ENCODE data around the gene HMG20A.
"Not testable (repeated sequence)": the region's sequence is repeated elsewhere in the genome, so short reads cannot be mapped to it uniquely, and the experiment has no call there.

Gene HMG20A

GRCh38 chr15:77406846-77407245 lies 13.8 kb upstream of the HMG20A start:
- no peak for DNase-seq (ENCODE audit: low spot score)

GRCh38 chr15:77409259-77410156 lies 11.2 kb upstream of the HMG20A start:
- DNase-seq (ENCODE audit: low spot score), result no peak

GRCh38 chr15:77410157-77410500 lies 10.6 kb upstream of the HMG20A start:
- DNase-seq (ENCODE audit: low spot score), result not testable (repeated sequence)

DNA sequence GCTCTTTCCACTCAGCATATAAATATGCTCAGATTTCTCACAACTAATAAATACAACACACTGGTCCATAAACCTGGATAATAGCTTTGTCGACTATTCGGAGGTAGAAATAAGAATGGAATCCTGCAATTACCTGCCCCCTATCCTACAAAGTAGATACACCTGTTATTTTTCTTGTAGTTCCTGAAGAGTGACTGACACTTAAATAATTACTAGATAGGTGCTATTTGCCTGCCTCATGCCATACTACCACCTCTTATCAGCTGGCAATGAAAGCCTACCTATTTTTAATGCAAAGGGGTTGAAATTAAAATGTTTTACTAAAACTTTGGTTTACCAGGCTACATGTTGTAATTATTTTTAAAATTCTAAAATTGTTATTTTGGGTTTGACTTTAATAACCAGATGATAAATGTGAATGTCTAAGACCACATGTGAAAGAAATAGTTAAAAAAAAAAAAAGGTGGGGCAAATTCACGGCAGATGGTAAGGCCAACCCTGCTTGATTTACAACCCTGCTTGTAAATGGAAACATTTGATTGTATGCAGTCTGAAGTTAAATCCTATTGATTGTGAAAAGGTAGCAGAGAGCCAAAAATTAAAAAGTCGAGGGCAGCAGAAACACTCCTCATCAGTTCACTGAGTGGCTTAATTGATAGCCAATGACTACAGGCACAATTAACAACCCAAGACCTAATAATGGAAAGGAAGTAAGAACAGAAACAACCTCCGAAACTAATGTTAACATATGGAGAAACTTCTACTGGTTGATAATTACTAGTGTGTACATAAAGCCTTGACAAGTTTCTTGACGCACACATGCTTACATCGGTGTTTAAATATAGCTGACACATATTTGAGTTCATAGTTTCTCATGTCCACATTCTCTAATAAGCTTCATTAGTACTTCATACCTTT lies 9.7 kb upstream of the HMG20A start:
- DNase-seq (ENCODE audit: low spot score), result no peak

DNA sequence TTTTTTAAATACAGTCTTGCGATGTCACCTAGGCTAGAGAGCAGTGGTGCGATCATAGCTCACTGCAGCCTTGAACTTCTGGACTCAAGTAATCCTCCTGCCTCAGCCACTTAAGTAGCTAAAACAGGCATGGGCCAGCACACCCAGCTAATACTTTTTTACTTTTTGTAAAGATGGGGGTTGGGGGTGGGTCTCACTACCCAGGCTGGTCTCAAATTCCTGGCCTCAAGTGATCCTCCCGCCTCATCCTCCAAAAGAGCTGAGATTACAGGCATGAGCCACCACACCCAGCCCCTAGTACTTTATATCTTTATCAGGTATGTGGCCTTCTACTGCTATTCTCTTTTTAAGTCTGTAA lies 9.1 kb upstream of the HMG20A start:
- DNase-seq (ENCODE audit: low spot score), result no peak

DNA sequence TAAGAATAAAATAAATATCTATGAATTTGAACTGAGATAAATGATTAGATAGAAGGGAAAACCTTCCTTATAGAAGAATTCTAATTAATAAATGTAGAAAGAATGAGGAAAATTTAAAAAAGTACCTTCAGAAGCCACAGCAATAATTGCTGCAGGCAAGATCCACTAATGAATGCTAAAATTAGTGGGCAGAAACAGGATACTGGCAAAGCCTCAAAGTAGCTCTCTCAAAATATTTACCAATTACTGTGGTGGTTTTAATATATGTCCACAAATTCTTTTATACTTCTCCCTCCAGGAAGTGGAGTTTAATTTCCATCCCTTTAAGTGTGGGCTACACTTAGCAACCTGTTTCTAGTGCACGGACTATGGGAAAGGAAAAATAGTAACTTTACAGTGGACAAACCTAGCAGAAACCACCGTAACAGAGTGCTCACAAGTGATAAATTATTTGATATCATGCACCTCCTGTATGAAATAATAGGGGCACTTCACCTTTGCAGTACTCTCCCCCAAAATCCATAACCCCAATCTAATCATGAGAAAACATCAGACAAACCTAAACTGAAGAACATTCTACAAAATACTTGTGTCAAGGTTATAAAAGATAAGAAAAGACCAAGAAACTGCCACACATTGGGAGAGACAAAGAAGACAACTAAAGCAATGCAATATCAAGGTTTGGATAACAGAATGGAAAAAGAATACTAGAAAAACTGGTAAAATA lies 7.6 kb upstream of the HMG20A start:
- DNase-seq (ENCODE audit: low spot score), result no peak

- no peak for DNase-seq (ENCODE audit: low spot score)
These were observed 6.9 kb upstream of the HMG20A start for GRCh38 chr15:77413699-77414349.

DNA sequence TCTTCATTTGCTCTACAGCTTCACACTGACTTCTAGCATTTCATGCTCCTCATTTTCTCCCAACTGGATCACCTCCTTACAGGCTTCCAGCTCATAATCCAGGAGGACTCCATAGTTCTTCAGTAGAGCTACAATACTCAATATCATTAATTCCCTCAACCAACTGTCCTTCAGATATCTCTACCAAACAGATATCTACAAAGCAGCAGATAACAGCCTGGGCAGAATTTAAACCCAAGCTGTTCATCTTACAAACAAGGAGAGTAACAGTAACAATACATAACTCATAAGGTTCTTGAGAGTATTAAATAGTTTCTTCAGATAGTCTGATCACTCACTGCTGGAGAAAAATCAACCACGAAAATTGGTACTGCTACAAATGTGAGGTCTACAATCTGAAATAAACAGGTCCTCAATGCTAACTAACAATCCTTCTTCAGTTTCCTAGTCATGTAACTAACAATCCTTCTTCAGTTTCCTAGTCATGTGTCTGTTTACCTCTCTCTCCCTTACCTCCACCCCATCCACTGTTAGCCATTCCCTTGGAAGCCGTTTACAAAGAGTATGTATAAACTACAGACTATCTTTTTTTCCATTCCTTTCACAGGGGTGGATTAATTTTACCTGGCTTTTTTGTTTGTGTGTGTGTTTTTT lies 5.8 kb upstream of the HMG20A start:
- DNase-seq (ENCODE audit: low spot score), result no peak

DNA sequence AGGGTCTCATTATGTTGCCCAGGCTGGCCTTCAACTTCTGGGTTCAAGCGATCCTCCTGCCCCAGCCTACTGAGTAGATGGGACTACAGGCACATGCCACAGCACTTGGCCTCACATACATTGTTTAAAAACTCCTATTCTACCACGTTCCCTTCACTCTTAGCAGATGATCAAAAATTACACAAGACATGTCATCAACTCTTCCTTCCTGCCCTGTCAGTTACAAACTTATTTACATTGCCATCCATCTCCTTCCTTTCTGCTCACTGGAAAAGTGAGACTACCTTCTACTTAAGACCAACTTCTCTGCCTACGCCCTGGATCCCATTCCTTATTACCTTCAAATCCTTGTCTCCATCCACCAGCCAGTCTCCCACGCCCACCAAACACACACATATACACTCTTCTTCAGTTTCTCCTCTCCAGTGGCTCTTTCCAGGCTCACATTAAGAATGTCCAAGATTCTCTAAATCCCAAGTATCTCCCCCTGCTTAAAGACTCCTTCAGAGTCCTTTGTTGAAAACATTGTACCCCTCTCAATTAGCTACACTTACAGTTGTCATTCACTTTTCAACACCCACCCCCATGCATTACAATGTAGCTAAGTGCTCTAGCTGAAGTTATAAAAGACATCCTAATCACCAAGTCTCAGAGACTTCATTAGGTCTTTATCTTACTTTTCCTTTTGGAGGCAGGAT lies 5.1 kb upstream of the HMG20A start:
- DNase-seq (ENCODE audit: low spot score), result no peak

DNA sequence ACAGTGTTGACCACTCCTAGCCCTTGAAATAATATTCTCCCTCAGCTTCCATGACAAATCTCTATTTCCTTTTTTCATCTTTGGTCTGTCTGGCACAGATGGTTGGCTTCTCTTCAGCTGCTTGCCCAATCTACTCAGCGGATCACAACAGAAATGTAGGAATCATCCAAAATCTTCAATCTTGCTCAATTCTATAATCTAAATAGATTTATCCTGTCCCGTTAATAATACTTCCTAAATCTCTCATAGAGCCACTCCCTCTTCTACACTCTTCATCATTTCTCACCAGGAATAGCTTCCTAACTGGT lies 4.6 kb upstream of the HMG20A start:
- no peak for DNase-seq (ENCODE audit: low spot score)

DNA sequence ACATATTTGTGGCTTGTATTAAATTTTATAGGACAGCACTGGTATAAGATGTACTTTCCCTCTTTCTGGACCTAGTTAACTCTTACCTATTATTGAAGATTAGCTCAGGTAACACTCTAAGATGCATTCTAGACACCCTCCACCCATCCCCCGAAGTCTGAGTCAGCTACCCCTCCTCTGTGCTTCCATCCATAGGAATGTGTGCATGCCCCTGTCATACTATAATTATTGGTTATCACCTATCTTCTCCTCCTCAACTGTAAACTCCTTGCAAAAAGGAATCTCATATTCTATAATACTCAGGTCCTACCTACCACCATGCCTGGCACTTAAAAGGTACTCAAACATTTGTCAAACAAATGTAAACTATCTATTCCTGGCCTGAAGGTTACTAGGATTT lies 3.7 kb upstream of the HMG20A start:
- DNase-seq (ENCODE audit: low spot score), result no peak

- DNase-seq (ENCODE audit: low spot score), result no peak
These were observed 3.1 kb upstream of the HMG20A start for GRCh38 chr15:77417602-77418001.

DNA sequence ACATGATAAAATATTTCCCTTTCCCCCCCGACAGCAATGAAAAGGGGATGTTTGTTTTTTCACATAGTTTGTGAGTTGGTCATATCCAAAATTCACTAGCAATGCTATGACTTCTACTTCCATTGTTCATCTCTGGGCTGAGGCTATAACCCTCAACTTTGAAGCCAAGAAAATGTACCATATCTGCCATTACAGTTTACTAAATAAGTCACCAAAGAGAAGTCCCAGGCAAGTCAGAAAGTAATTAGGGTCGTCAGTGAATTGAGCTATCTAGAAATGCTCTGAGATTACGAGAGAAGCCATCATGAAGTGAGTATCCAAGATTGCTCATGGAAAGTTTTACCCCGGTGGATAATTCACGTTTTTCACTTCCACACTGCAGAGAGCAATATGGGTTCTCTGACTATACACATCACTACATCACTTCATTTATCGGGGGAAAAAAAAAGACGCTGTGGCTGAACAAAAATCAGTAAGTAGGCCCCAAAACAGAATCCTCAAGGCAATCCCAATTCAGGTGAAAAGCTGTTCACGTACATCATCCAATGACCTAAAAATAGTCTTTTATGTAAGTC lies 2.2 kb upstream of the HMG20A start:
- no peak for DNase-seq (ENCODE audit: low spot score)

GRCh38 chr15:77418966-77419835 lies 1.5 kb upstream of the HMG20A start:
- DNase-seq (ENCODE audit: low spot score), result peak; percentile 58

GRCh38 chr15:77419836-77420609 lies 665 bp upstream of the HMG20A start, which contains the start of gene PEAK1:
PEAK1 (minus strand) TSS chr15:77420104; CDS start chr15:77181926, 238,178 bp downstream.
- DNase-seq (ENCODE audit: low spot score), result peak; percentile 97

GRCh38 chr15:77421370-77421700 lies 647 bp downstream of the HMG20A start:
- peak; percentile 8 for DNase-seq (ENCODE audit: low spot score)

DNA sequence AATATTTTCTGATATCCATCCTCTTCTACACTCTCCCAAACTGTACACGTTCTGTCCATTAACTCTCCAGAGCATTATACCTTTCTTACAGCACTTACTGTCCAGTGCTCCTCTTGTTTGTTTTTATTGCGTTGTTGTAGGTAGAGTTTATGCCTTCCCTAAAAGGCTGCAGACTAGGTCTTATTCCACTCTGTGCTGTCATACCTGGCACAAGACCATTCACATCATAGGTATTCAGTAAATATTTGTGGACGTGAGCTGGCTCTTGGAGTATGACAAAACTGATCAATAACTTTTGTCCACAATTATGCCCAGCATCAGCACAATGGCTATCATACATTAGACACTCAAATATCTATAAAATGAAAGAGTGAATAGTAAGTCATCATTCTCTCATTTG lies 4.4 kb downstream of the HMG20A start:
- DNase-seq (ENCODE audit: low spot score), result no peak

GRCh38 chr15:77426377-77426776 lies 5.7 kb downstream of the HMG20A start:
- DNase-seq (ENCODE audit: low spot score), result no peak

GRCh38 chr15:77426871-77427270 lies 6.2 kb downstream of the HMG20A start:
- DNase-seq (ENCODE audit: low spot score), result no peak

Data from iPS-NIHi11 (cell line).